Parathyroid adenoma (tissue), 2 donors: ENCODE measurements around the gene DSCAML1.

Experiments used
- H2AFZ ChIP-seq: fragments of 300-600 bp; sonication (generic); one replicate; pipeline ENCODE4 v1.7.0; 2017; ENCODE audit warnings: antibody characterized with exemption, mild to moderate bottlenecking
- H3K27ac ChIP-seq: fragments of 300-600 bp; sonication (generic); one replicate; pipeline ENCODE4 v1.7.0; 2017
- H3K27me3 ChIP-seq: fragments of 300-600 bp; sonication (generic); one replicate; pipeline ENCODE4 v1.7.0; 2017; ENCODE audit warnings: low read length; ENCODE audit not compliant: control insufficient read depth, insufficient read depth
- H3K36me3 ChIP-seq: fragments of 300-600 bp; sonication (generic); one replicate; pipeline ENCODE4 v1.7.0; 2017; ENCODE audit warnings: low read length; ENCODE audit not compliant: control insufficient read depth, insufficient read depth
- H3K4me1 ChIP-seq: fragments of 300-600 bp; sonication (generic); one replicate; pipeline ENCODE4 v1.7.0; 2017; ENCODE audit warnings: control low read depth
- H3K4me2 ChIP-seq: fragments of 300-600 bp; sonication (generic); one replicate; pipeline ENCODE4 v1.7.0; 2017; ENCODE audit warnings: low read length
- H3K4me3 ChIP-seq: fragments of 300-600 bp; sonication (generic); one replicate; pipeline ENCODE4 v1.7.0; 2017; ENCODE audit warnings: low read depth, low read length
- H3K79me2 ChIP-seq: fragments of 300-600 bp; sonication (generic); one replicate; pipeline ENCODE4 v1.7.0; 2017; ENCODE audit warnings: control low read depth
- H3K9ac ChIP-seq: fragments of 300-600 bp; sonication (generic); one replicate; pipeline ENCODE4 v1.7.0; 2017; ENCODE audit warnings: mild to moderate bottlenecking
- H3K9me3 ChIP-seq: fragments of 300-600 bp; sonication (generic); one replicate; pipeline ENCODE4 v1.7.0; 2017; ENCODE audit warnings: low read length; ENCODE audit not compliant: control insufficient read depth
- TF ChIP-seq, protein P1 (sequence below): fragments of 300-600 bp; sonication (generic); IDR thresholded peaks from one replicate; pipeline ENCODE4 v1.7.0; 2017; ENCODE audit warnings: antibody characterized with exemption, mild to moderate bottlenecking
- donor health status: primary hyperparathyroidism.

The DSCAML1 gene

DNA sequence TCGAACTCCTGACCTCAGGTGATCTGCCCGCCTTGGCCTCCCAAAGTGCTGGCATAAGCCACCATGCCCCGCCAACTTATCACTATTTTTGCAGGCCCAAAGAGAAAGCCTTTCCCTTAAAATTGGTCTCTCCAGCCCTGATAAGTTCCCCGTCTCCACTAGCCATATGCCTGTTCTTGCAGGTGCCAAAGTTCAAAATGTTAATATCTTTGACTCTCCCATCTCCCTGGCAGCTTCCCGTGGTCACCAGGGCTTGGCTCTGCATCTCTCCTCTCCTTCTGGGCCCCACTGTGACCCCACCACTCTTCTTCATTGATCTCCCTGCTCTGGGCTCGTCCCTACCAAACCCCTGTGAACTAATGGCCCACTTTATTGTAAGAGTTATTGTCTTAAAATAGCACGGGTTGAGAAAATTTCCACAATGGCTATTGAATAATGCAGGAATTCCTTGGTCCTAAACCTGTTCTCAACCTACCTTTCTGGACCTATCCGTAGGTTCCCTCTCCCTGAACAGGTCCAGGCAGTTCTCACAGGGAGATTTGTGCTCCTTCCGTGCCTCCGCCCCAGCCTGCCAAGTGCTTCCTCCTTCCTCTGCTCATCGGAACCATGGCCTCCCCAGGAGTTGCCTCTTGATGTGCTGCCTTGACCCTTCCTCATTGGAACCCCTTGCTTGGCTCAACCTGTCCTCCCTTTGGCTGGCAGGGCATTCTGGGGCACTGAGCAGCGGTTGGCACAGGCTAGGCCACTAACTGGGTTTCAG lies 147.5 kb downstream of the DSCAML1 start:
- no peak overlapping the region for H3K27ac ChIP-seq
- no peaks in the 10 kb centered on the region for H3K4me1 ChIP-seq
- H3K9ac ChIP-seq = no peak overlapping the region
- H3K4me3 ChIP-seq = no peak overlapping the region
- no peaks in the 10 kb centered on the region for H3K9me3 ChIP-seq
- no peaks in the 10 kb centered on the region for H3K79me2 ChIP-seq
- H3K27me3 ChIP-seq = no peaks in the 10 kb centered on the region
- H3K4me2 ChIP-seq = no peak overlapping the region
- no peaks in the 10 kb centered on the region for H3K36me3 ChIP-seq
- TF ChIP-seq, protein P1, sequence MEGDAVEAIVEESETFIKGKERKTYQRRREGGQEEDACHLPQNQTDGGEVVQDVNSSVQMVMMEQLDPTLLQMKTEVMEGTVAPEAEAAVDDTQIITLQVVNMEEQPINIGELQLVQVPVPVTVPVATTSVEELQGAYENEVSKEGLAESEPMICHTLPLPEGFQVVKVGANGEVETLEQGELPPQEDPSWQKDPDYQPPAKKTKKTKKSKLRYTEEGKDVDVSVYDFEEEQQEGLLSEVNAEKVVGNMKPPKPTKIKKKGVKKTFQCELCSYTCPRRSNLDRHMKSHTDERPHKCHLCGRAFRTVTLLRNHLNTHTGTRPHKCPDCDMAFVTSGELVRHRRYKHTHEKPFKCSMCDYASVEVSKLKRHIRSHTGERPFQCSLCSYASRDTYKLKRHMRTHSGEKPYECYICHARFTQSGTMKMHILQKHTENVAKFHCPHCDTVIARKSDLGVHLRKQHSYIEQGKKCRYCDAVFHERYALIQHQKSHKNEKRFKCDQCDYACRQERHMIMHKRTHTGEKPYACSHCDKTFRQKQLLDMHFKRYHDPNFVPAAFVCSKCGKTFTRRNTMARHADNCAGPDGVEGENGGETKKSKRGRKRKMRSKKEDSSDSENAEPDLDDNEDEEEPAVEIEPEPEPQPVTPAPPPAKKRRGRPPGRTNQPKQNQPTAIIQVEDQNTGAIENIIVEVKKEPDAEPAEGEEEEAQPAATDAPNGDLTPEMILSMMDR = no peak
- no peak overlapping the region for H2AFZ ChIP-seq

GRCh38 chr11:117647872-117648271 lies 149.1 kb downstream of the DSCAML1 start:
- TF ChIP-seq, protein P1 = no peak
- no peaks in the 10 kb centered on the region for H3K4me1 ChIP-seq
- H3K9me3 ChIP-seq = no peaks in the 10 kb centered on the region
- H3K27me3 ChIP-seq = no peaks in the 10 kb centered on the region
- no peak overlapping the region for H3K9ac ChIP-seq
- no peak overlapping the region for H2AFZ ChIP-seq
- H3K4me3 ChIP-seq = no peak overlapping the region
- no peak overlapping the region for H3K4me2 ChIP-seq
- H3K79me2 ChIP-seq = no peaks in the 10 kb centered on the region
- no peak overlapping the region for H3K27ac ChIP-seq
- H3K36me3 ChIP-seq = no peaks in the 10 kb centered on the region

DNA sequence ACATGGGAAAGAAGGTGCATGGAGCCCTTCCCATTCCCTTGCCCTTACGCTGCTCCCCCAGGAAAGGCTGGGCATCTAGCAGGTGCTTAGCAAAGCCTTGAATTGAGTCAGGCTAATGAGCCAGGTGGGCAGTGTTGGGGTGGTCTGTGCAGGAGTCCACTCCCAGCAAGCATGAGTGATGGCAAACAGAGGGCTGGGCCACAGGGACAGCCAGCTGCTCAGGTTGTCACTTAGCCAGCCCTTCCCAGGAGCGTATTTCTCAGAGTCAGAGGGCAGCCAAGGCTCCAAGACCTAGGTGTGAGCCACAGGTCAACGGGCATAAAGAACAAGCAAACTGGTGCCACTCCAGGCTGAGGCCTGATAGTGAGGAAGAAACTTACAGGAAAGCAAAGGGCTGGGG lies 149.8 kb downstream of the DSCAML1 start:
- no peaks in the 10 kb centered on the region for H3K36me3 ChIP-seq
- H3K9ac ChIP-seq = no peak overlapping the region
- H3K79me2 ChIP-seq = no peaks in the 10 kb centered on the region
- no peak overlapping the region for H3K4me2 ChIP-seq
- H3K27ac ChIP-seq = no peak overlapping the region
- H2AFZ ChIP-seq = no peak overlapping the region
- H3K4me3 ChIP-seq = no peak overlapping the region
- H3K9me3 ChIP-seq = no peaks in the 10 kb centered on the region
- no peaks in the 10 kb centered on the region for H3K27me3 ChIP-seq
- H3K4me1 ChIP-seq = no peaks in the 10 kb centered on the region
- TF ChIP-seq, protein P1 = no peak

- Histone ChIP-seq H3K4me2 (no peak overlapping the region), H3K4me3 (no peak overlapping the region), H2AFZ (no peak overlapping the region), H3K4me1 (no peaks in the 10 kb centered on the region), H3K79me2 (no peaks in the 10 kb centered on the region), H3K9me3 (no peaks in the 10 kb centered on the region), H3K36me3 (no peaks in the 10 kb centered on the region), H3K27ac (no peak overlapping the region), H3K27me3 (no peaks in the 10 kb centered on the region), H3K9ac (no peak overlapping the region)
- TF ChIP-seq, protein P1 = no peak
Measured at GRCh38 chr11:117646411-117646810, 150.6 kb downstream of the DSCAML1 start.
